Colonic mucosa (tissue), 4 donors: Measurements from ENCODE around the gene SERPINB11. TPM values are rescaled to one million over a fixed set of nuclear protein-coding genes. Genes with fewer than 3 reads are reported as not detected.

Experiments
- DNase-seq: peaks from one replicate; pipeline ENCODE4 v3.0.0-alpha.2; 2020
- H3K27ac ChIP-seq: fragments of 200-600 bp; one replicate; pipeline ENCODE4 v1.8.0; 2021
- H3K27me3 ChIP-seq: fragments of 200-600 bp; one replicate; pipeline ENCODE4 v1.8.0; 2021
- H3K36me3 ChIP-seq: fragments of 200-600 bp; one replicate; pipeline ENCODE4 v1.8.0; 2021
- H3K4me1 ChIP-seq: fragments of 200-600 bp; one replicate; pipeline ENCODE4 v1.8.0; 2021; ENCODE audit warnings: mild to moderate bottlenecking
- H3K4me3 ChIP-seq: fragments of 200-600 bp; one replicate; pipeline ENCODE4 v1.8.0; 2021
- H3K9ac ChIP-seq, 2 donors: one replicate each; pipeline ENCODE4 v1.7.0; 2013; ENCODE audit warnings: control low read depth in 2 of 2, low read depth in 2 of 2, low read length in 2 of 2
- H3K9me3 ChIP-seq: fragments of 200-600 bp; one replicate; pipeline ENCODE4 v1.8.0; 2021
- CTCF ChIP-seq: fragments of 200-600 bp; IDR thresholded peaks from one replicate; pipeline ENCODE4 v1.8.0; 2022; ENCODE audit warnings: antibody characterized with exemption, mild to moderate bottlenecking
- intact Hi-C: fragments of 100-400 bp; cut with DNase I; formaldehyde crosslinking; loops from one replicate; pipeline ENCODE4 v1.14.1; 2022
- total RNA-seq, 2 donors: library from RNA; stranded (reverse); fragmentation: NEBNext Ultra II Directional in 1 of 2; extraction: Animal tissue kit (Norgen Biotek cat#: 25700) in 1 of 2; gene quantifications; one replicate each; pipeline ENCODE4 v1.2.1, GENCODE V29; 2021
- donor health status: healthy.
- donor health status: DM: no; HTN: no; CAD: no.
- donor health status: DM: no; HTN: no; CAD: no.

SERPINB11 gene
- total RNA-seq, 2 donors from 2014 or later: not detected

- no peak overlapping the region for H3K27ac ChIP-seq
- no peak overlapping the region for H3K9ac ChIP-seq
- no peak for DNase-seq
- H3K36me3 ChIP-seq: no peaks in the 10 kb centered on the region
- H3K9me3 ChIP-seq: no peaks in the 10 kb centered on the region
- no peak overlapping the region for H3K4me3 ChIP-seq
- no peaks in the 10 kb centered on the region for H3K27me3 ChIP-seq
- intact Hi-C loops: no loop called here
- no peaks in the 10 kb centered on the region for H3K4me1 ChIP-seq
- TF ChIP-seq CTCF: no peak
Measured at GRCh38 chr18:63707816-63708215, 5.1 kb downstream of the SERPINB11 start.

- no peaks in the 10 kb centered on the region for H3K9me3 ChIP-seq
- no peak for TF ChIP-seq CTCF
- H3K36me3 ChIP-seq: no peaks in the 10 kb centered on the region
- H3K27ac ChIP-seq: no peak overlapping the region
- no peak for DNase-seq
- no peak overlapping the region for H3K9ac ChIP-seq
- no peaks in the 10 kb centered on the region for H3K4me1 ChIP-seq
- H3K27me3 ChIP-seq: no peaks in the 10 kb centered on the region
- intact Hi-C loops: no loop called here
- H3K4me3 ChIP-seq: no peak overlapping the region
Measured at GRCh38 chr18:63708650-63709049, 5.9 kb downstream of the SERPINB11 start.

- Histone ChIP-seq H3K27ac (no peak overlapping the region), H3K9me3 (no peaks in the 10 kb centered on the region), H3K36me3 (no peaks in the 10 kb centered on the region), H3K4me3 (no peak overlapping the region), H3K9ac (no peak overlapping the region), H3K4me1 (no peaks in the 10 kb centered on the region), H3K27me3 (no peaks in the 10 kb centered on the region)
- intact Hi-C loops: no loop called here
- TF ChIP-seq CTCF: no peak
- DNase-seq: no peak
Measured at GRCh38 chr18:63725682-63726480, 23.1 kb downstream of the SERPINB11 start.

GRCh38 chr18:63730773-63731172 is 28.0 kb downstream of the SERPINB11 start:
- no peaks in the 10 kb centered on the region for H3K4me1 ChIP-seq
- no peak overlapping the region for H3K27ac ChIP-seq
- no peaks in the 10 kb centered on the region for H3K9me3 ChIP-seq
- DNase-seq: no peak
- H3K9ac ChIP-seq: no peak overlapping the region
- H3K36me3 ChIP-seq: no peaks in the 10 kb centered on the region
- H3K4me3 ChIP-seq: no peak overlapping the region
- no peak for TF ChIP-seq CTCF
- H3K27me3 ChIP-seq: no peaks in the 10 kb centered on the region
- intact Hi-C loops: no loop called here

GRCh38 chr18:63731215-63731614 is 28.5 kb downstream of the SERPINB11 start:
- Histone ChIP-seq H3K9ac (no peak overlapping the region), H3K4me3 (no peak overlapping the region), H3K4me1 (no peaks in the 10 kb centered on the region), H3K36me3 (no peaks in the 10 kb centered on the region), H3K27ac (no peak overlapping the region), H3K9me3 (no peaks in the 10 kb centered on the region), H3K27me3 (no peaks in the 10 kb centered on the region)
- intact Hi-C loops: no loop called here
- no peak for DNase-seq
- TF ChIP-seq CTCF: no peak
